ENCODE measurements around the gene YJEFN3.

The YJEFN3 gene

GRCh38 chr19:19558055-19558454 is 29.3 kb downstream of the YJEFN3 start:
- no peak for DNase-seq

GRCh38 chr19:19558636-19559035 is 29.9 kb downstream of the YJEFN3 start:
- DNase-seq, result no peak

GRCh38 chr19:19559931-19560330 is 31.2 kb downstream of the YJEFN3 start:
- no peak for DNase-seq

GRCh38 chr19:19561946-19562664 is 33.4 kb downstream of the YJEFN3 start:
- DNase-seq, result no peak

GRCh38 chr19:19562665-19563347 is 34.1 kb downstream of the YJEFN3 start:
- no peak for DNase-seq

- DNase-seq, result no peak
These were observed 34.7 kb downstream of the YJEFN3 start for GRCh38 chr19:19563348-19563848.

GRCh38 chr19:19566306-19566705 is 37.6 kb downstream of the YJEFN3 start:
- DNase-seq, result no peak

- no peak for DNase-seq
These were observed 38.7 kb downstream of the YJEFN3 start for GRCh38 chr19:19567391-19567790.

GRCh38 chr19:19568802-19569756 is 40.4 kb downstream of the YJEFN3 start:
- no peak for DNase-seq

GRCh38 chr19:19570571-19570970 is 41.9 kb downstream of the YJEFN3 start:
- DNase-seq, result no peak

- no peak for DNase-seq
These were observed 42.5 kb downstream of the YJEFN3 start for GRCh38 chr19:19571071-19571786.

- peak; percentile 42 for DNase-seq
These were observed 46.7 kb downstream of the YJEFN3 start for GRCh38 chr19:19575411-19575810.

- DNase-seq, result peak; percentile 96
These were observed 49.5 kb downstream of the YJEFN3 start for GRCh38 chr19:19578252-19578651.

- no peak for DNase-seq
These were observed 51.0 kb downstream of the YJEFN3 start for GRCh38 chr19:19579533-19580361.

GRCh38 chr19:19580418-19580817 is 51.7 kb downstream of the YJEFN3 start:
- no peak for DNase-seq

GRCh38 chr19:19581391-19581790 is 52.7 kb downstream of the YJEFN3 start:
- DNase-seq, result no peak

GRCh38 chr19:19582471-19582870 is 53.8 kb downstream of the YJEFN3 start:
- DNase-seq, result no peak

- no peak for DNase-seq
These were observed 55.6 kb downstream of the YJEFN3 start for GRCh38 chr19:19584356-19584755.
